Measurements from ENCODE around the gene DMRT2.
A peak's percentile ranks its signal among the peaks of the same experiment; 100 is the strongest.

Gene DMRT2

GRCh38 chr9:1026219-1026618 lies 23.9 kb upstream of the DMRT2 start:
- no peak overlapping the region for H3K27ac ChIP-seq (ENCODE audit: extremely low read depth, low read depth, low read length)
- no peaks in the 10 kb centered on the region for H3K36me3 ChIP-seq (ENCODE audit: control insufficient read depth in 2 of 2, insufficient read depth in 1 of 2, low read length in 2 of 2)
- H3K4me1 ChIP-seq (ENCODE audit: control insufficient read depth, insufficient read depth, low read length) = no peaks in the 10 kb centered on the region
- POLR2A ChIA-PET = no interaction called here
- H3K4me3 ChIP-seq (ENCODE audit: low read depth, low read length) = no peak overlapping the region
- no peaks in the 10 kb centered on the region for H3K9me3 ChIP-seq (ENCODE audit: control insufficient read depth, insufficient read depth, low read depth, low read length)
- CTCF ChIA-PET = interaction anchor here (3.3 kb wide), 1 partner anchor 16 kb away, joined by 14 read pairs; no protein-coding TSS in a partner anchor
- TF ChIP-seq ZFP37 (tag by site-specific recombination; IDR thresholded peaks at IDR 0.05) = no peak
- TF ChIP-seq ZNF311 (tag by site-specific recombination; IDR thresholded peaks at IDR 0.05; ENCODE audit: borderline replicate concordance) = no peak

GRCh38 chr9:1028501-1029190 lies 21.5 kb upstream of the DMRT2 start:
- Histone ChIP-seq H3K9me3 (ENCODE audit: control insufficient read depth, insufficient read depth, low read depth, low read length) (no peaks in the 10 kb centered on the region), H3K4me1 (ENCODE audit: control insufficient read depth, insufficient read depth, low read length) (no peaks in the 10 kb centered on the region), H3K27ac (ENCODE audit: extremely low read depth, low read depth, low read length) (no peak overlapping the region), H3K36me3 (ENCODE audit: control insufficient read depth in 2 of 2, insufficient read depth in 1 of 2, low read length in 2 of 2) (no peaks in the 10 kb centered on the region), H3K4me3 (ENCODE audit: low read depth, low read length) (no peak overlapping the region)
- ChIA-PET CTCF (interaction anchor here (0.5 to 3.3 kb wide), 3 partner anchors 16 to 1081 kb away, joined by 3 to 14 read pairs (median 3); no protein-coding TSS in a partner anchor), POLR2A (no interaction called here)
- TF ChIP-seq MEIS1 (CRISPR knock-in tag; IDR thresholded peaks at IDR 0.05; ENCODE audit: borderline replicate concordance) = no peak
- TF ChIP-seq ZNF174 (tag by site-specific recombination; IDR thresholded peaks at IDR 0.05) = no peak
- no peak for TF ChIP-seq ZNF529 (tag by site-specific recombination; IDR thresholded peaks at IDR 0.05; ENCODE audit: insufficient replicate concordance)
- no peak for TF ChIP-seq RBAK (tag by site-specific recombination; IDR thresholded peaks at IDR 0.05)
- TF ChIP-seq KLF7 (tag by site-specific recombination; IDR thresholded peaks at IDR 0.05; ENCODE audit: borderline replicate concordance) = no peak

- Histone ChIP-seq H3K36me3 (ENCODE audit: control insufficient read depth in 2 of 2, insufficient read depth in 1 of 2, low read length in 2 of 2) (no peaks in the 10 kb centered on the region), H3K4me1 (ENCODE audit: control insufficient read depth, insufficient read depth, low read length) (no peaks in the 10 kb centered on the region; the same call in 1 of the 2 replicates), H3K4me3 (ENCODE audit: low read depth, low read length) (no peak overlapping the region), H3K27ac (ENCODE audit: extremely low read depth, low read depth, low read length) (no peak overlapping the region), H3K9me3 (ENCODE audit: control insufficient read depth, insufficient read depth, low read depth, low read length) (no peaks in the 10 kb centered on the region)
- CTCF ChIA-PET = interaction anchor here (1.0 to 1.9 kb wide), 2 partner anchors 23 kb away, joined by 3 to 6 read pairs; no protein-coding TSS in a partner anchor
- POLR2A ChIA-PET = no interaction called here
- TF ChIP-seq ZFHX2 (tag by site-specific recombination; conservative IDR thresholded peaks at IDR 0.05) (no peak), ZNF16 (tag by site-specific recombination; IDR thresholded peaks at IDR 0.05; ENCODE audit: low read depth) (no peak), OVOL3 (tag by site-specific recombination; IDR thresholded peaks at IDR 0.05) (peak; percentile 54; the same call in 1 of the 2 replicates), KLF7 (tag by site-specific recombination; IDR thresholded peaks at IDR 0.05; ENCODE audit: borderline replicate concordance) (no peak), ZNF561 (tag by site-specific recombination; IDR thresholded peaks at IDR 0.05; ENCODE audit: borderline replicate concordance) (0 out of 2 replicates have a peak, but pooled peaks have one; percentile 25), ZNF843 (tag by site-specific recombination; IDR thresholded peaks at IDR 0.05) (0 out of 2 replicates have a peak, but pooled peaks have one; percentile 16), PRDM2 (tag by site-specific recombination; IDR thresholded peaks at IDR 0.05; ENCODE audit: borderline replicate concordance) (no peak), GLIS1 (tag by site-specific recombination; IDR thresholded peaks at IDR 0.05) (peak; percentile 36), AEBP2 (tag by site-specific recombination; IDR thresholded peaks at IDR 0.05; ENCODE audit: borderline replicate concordance) (no peak), WT1 (tag by site-specific recombination; IDR thresholded peaks at IDR 0.05) (peak; percentile 92), ZBTB17 (tag by site-specific recombination; IDR thresholded peaks at IDR 0.05) (0 out of 2 replicates have a peak, but pooled peaks have one; percentile 39), FEZF1 (tag by site-specific recombination; IDR thresholded peaks at IDR 0.05) (peak; percentile 42; the same call in 1 of the 2 replicates), ELK4 (IDR thresholded peaks at IDR 0.05; ENCODE audit: borderline replicate concordance, low read depth, low read length) (no peak), ZNF791 (tag by site-specific recombination; IDR thresholded peaks at IDR 0.05) (no peak), ZNF473 (tag by site-specific recombination; IDR thresholded peaks at IDR 0.05) (no peak)
These were observed 18.1 kb upstream of the DMRT2 start for GRCh38 chr9:1031951-1032601.
